ENCODE results near the gene C1RL.
A peak's percentile ranks its signal among the peaks of the same experiment; 100 is the strongest.

Gene C1RL

GRCh38 chr12:7136676-7137075, 27.7 kb upstream of the C1RL start:
- DNase-seq = no peak

- DNase-seq = no peak
Measured at GRCh38 chr12:7136071-7136470, 27.1 kb upstream of the C1RL start.

GRCh38 chr12:7134396-7135166, 25.6 kb upstream of the C1RL start:
- no peak for DNase-seq

- no peak for DNase-seq
Measured at GRCh38 chr12:7131502-7131866, 22.5 kb upstream of the C1RL start.

GRCh38 chr12:7130701-7131501, 21.9 kb upstream of the C1RL start:
- DNase-seq = peak; percentile 38

GRCh38 chr12:7129872-7130691, 21.1 kb upstream of the C1RL start, which contains the start of gene CLSTN3:
CLSTN3 (plus strand) TSS chr12:7130371; CDS start chr12:7130649, 278 bp downstream.
- DNase-seq = peak; percentile 84

- DNase-seq = no peak
Measured at GRCh38 chr12:7129287-7129871, 20.4 kb upstream of the C1RL start.

GRCh38 chr12:7128681-7129286, 19.8 kb upstream of the C1RL start, which contains the start of gene RBP5:
RBP5 (minus strand) TSS chr12:7128889; CDS start chr12:7128775, 114 bp downstream.
- no peak for DNase-seq

- DNase-seq = no peak
Measured at GRCh38 chr12:7127916-7128626, 19.1 kb upstream of the C1RL start.

- DNase-seq = no peak
Measured at GRCh38 chr12:7125632-7126227, 16.7 kb upstream of the C1RL start.

GRCh38 chr12:7123806-7124522, 14.9 kb upstream of the C1RL start:
- no peak for DNase-seq

- DNase-seq = no peak
Measured at GRCh38 chr12:7122811-7123769, 14.1 kb upstream of the C1RL start.

GRCh38 chr12:7121324-7121723, 12.3 kb upstream of the C1RL start:
- no peak for DNase-seq

- no peak for DNase-seq
Measured at GRCh38 chr12:7120166-7120565, 11.2 kb upstream of the C1RL start.

GRCh38 chr12:7118881-7119280, 9.9 kb upstream of the C1RL start:
- no peak for DNase-seq

- no peak for DNase-seq
Measured at GRCh38 chr12:7117670-7118069, 8.7 kb upstream of the C1RL start.

GRCh38 chr12:7116916-7117315, 7.9 kb upstream of the C1RL start:
- DNase-seq = no peak

GRCh38 chr12:7116196-7116595, 7.2 kb upstream of the C1RL start:
- no peak for DNase-seq

- DNase-seq = no peak
Measured at GRCh38 chr12:7114851-7115250, 5.8 kb upstream of the C1RL start.
